OCI-LY7 (cell line): ENCODE measurements around the gene ITGA2. TPM values are rescaled to one million over a fixed set of nuclear protein-coding genes. Genes with fewer than 3 reads are reported as not detected.

Source experiments
- BruUV-seq: library from RNA; stranded (reverse); fragments of 400-500 nt; replicated peaks from 2 replicates; lab custom pipeline; 2021; lab: Mats Ljungman, UMichigan
- CTCF ChIA-PET: fragments of 300-600 bp; sonication (Branson Sonifier 250); formaldehyde crosslinking; loops from one replicate; lab custom pipeline; 2022; ENCODE audit warnings: antibody characterized with exemption; ENCODE audit not compliant: unreplicated experiment; lab: Charles Lee
- POLR2A ChIA-PET: fragments of 300-600 bp; sonication (Branson Sonifier 250); formaldehyde crosslinking; loops from one replicate; lab custom pipeline; 2022; ENCODE audit warnings: antibody characterized with exemption; lab: Charles Lee
- DNase-seq: peaks from one replicate; pipeline ENCODE4 v3.0.0-alpha.2; 2015; ENCODE audit warnings: low spot score
- H2AFZ ChIP-seq: fragments of 200-600 bp; sonication (generic), shearing (Covaris generic); 2 replicates; pipeline ENCODE4 v1.6.1; 2014; ENCODE audit warnings: mild to moderate bottlenecking, antibody characterized with exemption, low read length, moderate library complexity
- H3K27ac ChIP-seq: fragments of 200-600 bp; sonication (generic); 2 replicates; pipeline ENCODE4 v1.5.1; 2014; ENCODE audit warnings: mixed run types, low read depth, mild to moderate bottlenecking, moderate library complexity, low read length, inconsistent platforms; ENCODE audit not compliant: poor library complexity, severe bottlenecking
- H3K36me3 ChIP-seq: fragments of 200-600 bp; sonication (generic); 2 replicates; pipeline ENCODE4 v1.6.1; 2014; ENCODE audit warnings: mild to moderate bottlenecking, antibody characterized with exemption, low read length, moderate library complexity, mixed read lengths; ENCODE audit not compliant: insufficient read depth
- H3K4me1 ChIP-seq: fragments of 200-600 bp; sonication (generic); 2 replicates; pipeline ENCODE4 v1.5.1; 2014; ENCODE audit warnings: mild to moderate bottlenecking, low read length; ENCODE audit not compliant: insufficient read depth, poor library complexity, severe bottlenecking
- H3K4me2 ChIP-seq: fragments of 200-600 bp; sonication (generic); 2 replicates; pipeline ENCODE4 v1.6.1; 2014; ENCODE audit warnings: mild to moderate bottlenecking, low read length
- H3K4me3 ChIP-seq: fragments of 200-600 bp; sonication (generic); 2 replicates; pipeline ENCODE4 v1.5.1; 2014; ENCODE audit warnings: mild to moderate bottlenecking, low read depth, low read length; ENCODE audit not compliant: poor library complexity, severe bottlenecking
- H3K79me2 ChIP-seq: fragments of 200-600 bp; sonication (generic); 2 replicates; pipeline ENCODE4 v1.6.1; 2016; ENCODE audit warnings: low read depth, mild to moderate bottlenecking, low read length, moderate library complexity, mixed read lengths; ENCODE audit not compliant: insufficient read depth
- H3K9me2 ChIP-seq: fragments of 200-600 bp; sonication (generic); 2 replicates; pipeline ENCODE4 v1.6.1; 2016; ENCODE audit warnings: mild to moderate bottlenecking, low read length, mixed read lengths; ENCODE audit not compliant: insufficient read depth
- H3K9me3 ChIP-seq: fragments of 200-600 bp; sonication (generic); 2 replicates; pipeline ENCODE4 v1.6.1; 2014; ENCODE audit warnings: mild to moderate bottlenecking, mixed run types, low read length, mixed read lengths
- H4K20me1 ChIP-seq: fragments of 200-600 bp; sonication (generic); 2 replicates; pipeline ENCODE4 v1.6.1; 2014; ENCODE audit warnings: mild to moderate bottlenecking, antibody characterized with exemption, low read length, moderate library complexity, mixed read lengths; ENCODE audit not compliant: insufficient read depth
- CTCF ChIP-seq: fragments of 200-600 bp; sonication (generic); conservative IDR thresholded peaks from 2 replicates; pipeline ENCODE4 v1.5.1; 2014; ENCODE audit warnings: mild to moderate bottlenecking, antibody characterized with exemption, low read length, moderate library complexity, mixed read lengths
- EZH2phosphoT487 ChIP-seq: fragments of 200-600 bp; sonication (generic); IDR thresholded peaks from 2 replicates; pipeline ENCODE4 v1.6.1; 2018; ENCODE audit warnings: low read depth, borderline replicate concordance, mild to moderate bottlenecking, mixed run types, antibody characterized with exemption, low read length, moderate library complexity, mixed read lengths
- intact Hi-C: fragments of 100-400 bp; cut with micrococcal nuclease; formaldehyde crosslinking; loops from one replicate; pipeline ENCODE4 v1.10.0; 2022; ENCODE audit not compliant: unreplicated experiment
- total RNA-seq, 2 experiments: library from RNA; depleted of rRNA in 1 of 2; stranded (reverse); fragments of >200 nt in 1 of 2; shearing (Covaris generic) in 1 of 2; gene quantifications; 2 replicates each; pipeline ENCODE4 v1.2.3, GENCODE V29; 2014 to 2022

The ITGA2 gene
- total RNA-seq, 2 experiments from 2014 or later: not detected

GRCh38 chr5:53019320-53019719 lies 30.2 kb downstream of the ITGA2 start:
- Histone ChIP-seq H3K4me3 (no peak overlapping the region), H4K20me1 (no peaks in the 10 kb centered on the region), H3K9me2 (no peaks in the 10 kb centered on the region), H3K79me2 (no peaks in the 10 kb centered on the region), H2AFZ (no peak overlapping the region), H3K27ac (no peak overlapping the region), H3K4me1 (no peaks in the 10 kb centered on the region), H3K36me3 (no peaks in the 10 kb centered on the region), H3K9me3 (no peaks in the 10 kb centered on the region), H3K4me2 (no peak overlapping the region)
- DNase-seq: no peak
- no TSS peak for BruUV-seq
- ChIA-PET CTCF (interaction anchor here (0.6 kb wide), 1 partner anchor 9 kb away, joined by 3 read pairs; no protein-coding TSS in a partner anchor), POLR2A (no interaction called here)
- TF ChIP-seq EZH2phosphoT487: no peak
- TF ChIP-seq CTCF: no peak
- intact Hi-C loops: no loop called here

GRCh38 chr5:53022930-53023511 lies 33.9 kb downstream of the ITGA2 start:
- no peak overlapping the region for H3K4me3 ChIP-seq
- H3K4me2 ChIP-seq: no peak overlapping the region
- H3K9me2 ChIP-seq: no peaks in the 10 kb centered on the region
- ChIA-PET CTCF (no interaction called here), POLR2A (interaction anchor here (0.6 kb wide), 1 partner anchor 405 kb away, joined by 3 read pairs; no protein-coding TSS in a partner anchor)
- TF ChIP-seq CTCF: no peak
- TF ChIP-seq EZH2phosphoT487: no peak
- BruUV-seq: no TSS peak
- H4K20me1 ChIP-seq: no peaks in the 10 kb centered on the region
- no peaks in the 10 kb centered on the region for H3K4me1 ChIP-seq
- no peak overlapping the region for H2AFZ ChIP-seq
- H3K36me3 ChIP-seq: no peaks in the 10 kb centered on the region
- H3K9me3 ChIP-seq: no peaks in the 10 kb centered on the region
- no peak overlapping the region for H3K27ac ChIP-seq
- H3K79me2 ChIP-seq: no peaks in the 10 kb centered on the region
- DNase-seq: no peak
- intact Hi-C loops: no loop called here

- no peak for DNase-seq
- Histone ChIP-seq H3K27ac (no peak overlapping the region), H3K4me2 (no peak overlapping the region), H3K9me3 (no peaks in the 10 kb centered on the region), H3K9me2 (no peaks in the 10 kb centered on the region), H2AFZ (no peak overlapping the region), H3K4me3 (no peak overlapping the region), H4K20me1 (no peaks in the 10 kb centered on the region), H3K36me3 (no peaks in the 10 kb centered on the region), H3K79me2 (no peaks in the 10 kb centered on the region), H3K4me1 (no peaks in the 10 kb centered on the region)
- BruUV-seq: no TSS peak
- CTCF ChIA-PET: no interaction called here
- intact Hi-C loops: no loop called here
- POLR2A ChIA-PET: interaction anchor here (0.6 to 1.8 kb wide), 2 partner anchors 9 to 404 kb away, joined by 3 to 8 read pairs; no protein-coding TSS in a partner anchor
- no peak for TF ChIP-seq EZH2phosphoT487
- no peak for TF ChIP-seq CTCF
These were observed 34.8 kb downstream of the ITGA2 start for GRCh38 chr5:53023969-53024368.
